Esophagus (tissue), 2 donors: ENCODE results near the gene PHF19. TPM values are rescaled to one million over a fixed set of nuclear protein-coding genes. Genes with fewer than 3 reads are reported as not detected.

Experiments
- H3K27ac ChIP-seq, 2 donors: one replicate each; pipeline ENCODE4 v1.5.1; 2013; ENCODE audit warnings: low read depth in 2 of 2, mild to moderate bottlenecking in 2 of 2, inconsistent platforms in 1 of 2, low read length in 1 of 2, moderate library complexity in 1 of 2
- H3K27me3 ChIP-seq, 2 donors: one replicate each; pipeline ENCODE4 v1.6.1; 2013; ENCODE audit warnings: low read length in 2 of 2, control low read depth in 1 of 2, mild to moderate bottlenecking in 1 of 2; ENCODE audit not compliant: insufficient read depth in 2 of 2, control insufficient read depth in 1 of 2
- H3K36me3 ChIP-seq, 2 donors: one replicate each; pipeline ENCODE4 v1.6.1; 2013; ENCODE audit warnings: low read length in 1 of 2; ENCODE audit not compliant: control insufficient read depth in 2 of 2, insufficient read depth in 2 of 2
- H3K4me1 ChIP-seq, 2 donors: one replicate each; pipeline ENCODE4 v1.6.1; 2013; ENCODE audit warnings: low read length in 1 of 2; ENCODE audit not compliant: control insufficient read depth in 2 of 2, insufficient read depth in 2 of 2
- H3K4me3 ChIP-seq, 2 donors: one replicate each; pipeline ENCODE4 v1.5.1; 2013; ENCODE audit warnings: low read length in 2 of 2, mild to moderate bottlenecking in 2 of 2, low read depth in 1 of 2, moderate library complexity in 1 of 2
- H3K9me3 ChIP-seq, 2 donors: one replicate each; pipeline ENCODE4 v1.6.1; 2013; ENCODE audit warnings: mild to moderate bottlenecking in 2 of 2, low read depth in 1 of 2, low read length in 1 of 2, moderate library complexity in 1 of 2; ENCODE audit not compliant: control insufficient read depth in 2 of 2, insufficient read depth in 1 of 2
- WGBS, 2 donors: extraction: QIAGEN DNeasy Blood & Tissue Kit; methylation state at CpG; one replicate each; pipeline ENCODE4 v1.1.7; 2013; 5-methylcytosine and 5-hydroxymethylcytosine counted together
- polyA plus RNA-seq, 2 donors: library from polyadenylated mRNA; stranded (reverse); fragments of 200-250 nt; gene quantifications; one replicate each; pipeline ENCODE4 v1.2.3, GENCODE V29; 2013
- donor health status: healthy with polysubstance abuse.
- donor health status: Bipolar disorder and iron deficiency.

PHF19 gene
- polyA plus RNA-seq, 2 donors: 22.3 to 28.8 TPM

GRCh38 chr9:120902569-120903535, 25.9 kb upstream of the PHF19 start:
- H3K27ac ChIP-seq: no peak overlapping the region
- peaks cover 0 to 6% of the 10 kb centered on the region in 2 donors for H3K4me1 ChIP-seq
- H3K4me3 ChIP-seq: no peak overlapping the region
- no peaks in the 10 kb centered on the region for H3K9me3 ChIP-seq
- 75 to 79% methylated on average over 14 of the region's 14 CpGs for WGBS, 2 donors
- no peaks in the 10 kb centered on the region for H3K27me3 ChIP-seq
- peaks cover 0 to 7% of the 10 kb centered on the region in 2 donors for H3K36me3 ChIP-seq

GRCh38 chr9:120901755-120902568, 25.0 kb upstream of the PHF19 start:
- peaks cover 1 to 7% of the 10 kb centered on the region in 2 donors for H3K4me1 ChIP-seq
- 78% methylated on average over 12 of the region's 12 CpGs for WGBS, 2 donors
- H3K27me3 ChIP-seq: no peaks in the 10 kb centered on the region
- no peaks in the 10 kb centered on the region for H3K9me3 ChIP-seq
- H3K4me3 ChIP-seq: no peak overlapping the region
- H3K36me3 ChIP-seq: peaks cover 0 to 7% of the 10 kb centered on the region in 2 donors
- no peak overlapping the region for H3K27ac ChIP-seq

GRCh38 chr9:120900824-120901223, 23.8 kb upstream of the PHF19 start:
- no peaks in the 10 kb centered on the region for H3K9me3 ChIP-seq
- 82 to 83% methylated on average over 3 of the region's 3 CpGs for WGBS, 2 donors

GRCh38 chr9:120899490-120900068, 22.6 kb upstream of the PHF19 start:
- WGBS, 2 donors: 92 to 94% methylated on average over 6 of the region's 6 CpGs
- H3K27me3 ChIP-seq: no peaks in the 10 kb centered on the region
- no peak overlapping the region for H3K27ac ChIP-seq
- no peak overlapping the region for H3K4me3 ChIP-seq
- peaks cover 3% of the 10 kb centered on the region in 2 donors for H3K4me1 ChIP-seq
- H3K9me3 ChIP-seq: no peaks in the 10 kb centered on the region
- H3K36me3 ChIP-seq: peaks cover 0 to 2% of the 10 kb centered on the region in 2 donors

More at GRCh38 chr9:120900824-120901223, 23.8 kb upstream of the PHF19 start:
- peaks cover 3 to 9% of the 10 kb centered on the region in 2 donors for H3K4me1 ChIP-seq
- H3K4me3 ChIP-seq: no peak overlapping the region
- H3K27ac ChIP-seq: no peak overlapping the region
- no peaks in the 10 kb centered on the region for H3K27me3 ChIP-seq
- H3K36me3 ChIP-seq: peaks cover 0 to 7% of the 10 kb centered on the region in 2 donors

- H3K4me1 ChIP-seq: peaks cover 3 to 5% of the 10 kb centered on the region in 2 donors
- H3K27me3 ChIP-seq: no peaks in the 10 kb centered on the region
- H3K27ac ChIP-seq: no peak overlapping the region
- WGBS, 2 donors: 91 to 95% methylated on average over 3 of the region's 3 CpGs
- no peaks in the 10 kb centered on the region for H3K9me3 ChIP-seq
- H3K36me3 ChIP-seq: no peaks in the 10 kb centered on the region
- H3K4me3 ChIP-seq: no peak overlapping the region
Measured at GRCh38 chr9:120898396-120898795, 21.4 kb upstream of the PHF19 start.

- WGBS, 2 donors: 71 to 79% methylated on average over 2 of the region's 2 CpGs
- H3K4me3 ChIP-seq: no peak overlapping the region
- no peaks in the 10 kb centered on the region for H3K27me3 ChIP-seq
- H3K36me3 ChIP-seq: no peaks in the 10 kb centered on the region
- no peaks in the 10 kb centered on the region for H3K9me3 ChIP-seq
- H3K4me1 ChIP-seq: peaks cover 3 to 5% of the 10 kb centered on the region in 2 donors
- no peak overlapping the region for H3K27ac ChIP-seq
Measured at GRCh38 chr9:120895951-120896350, 19.0 kb upstream of the PHF19 start.

GRCh38 chr9:120894321-120895148, 17.5 kb upstream of the PHF19 start:
- Histone ChIP-seq H3K4me3 (peak overlapping the region; percentile 7 to 32), H3K27me3 (no peaks in the 10 kb centered on the region), H3K36me3 (no peaks in the 10 kb centered on the region), H3K9me3 (no peaks in the 10 kb centered on the region), H3K4me1 (peaks cover 3 to 5% of the 10 kb centered on the region in 2 donors), H3K27ac (peak overlapping the region; percentile 36 to 82)
- 26 to 28% methylated on average over 43 to 63 of the region's 63 CpGs for WGBS, 2 donors

GRCh38 chr9:120893611-120894307, 16.8 kb upstream of the PHF19 start:
- Histone ChIP-seq H3K4me1 (peaks cover 3 to 5% of the 10 kb centered on the region in 2 donors), H3K4me3 (no peak overlapping the region), H3K27me3 (no peaks in the 10 kb centered on the region), H3K36me3 (no peaks in the 10 kb centered on the region), H3K9me3 (no peaks in the 10 kb centered on the region), H3K27ac (peak overlapping the region; percentile 36 to 82)
- 88 to 89% methylated on average over 13 of the region's 13 CpGs for WGBS, 2 donors
